SK-N-SH (cell line): ENCODE results near the gene MAPK10. TPM values are rescaled to one million over a fixed set of nuclear protein-coding genes. Genes with fewer than 3 reads are reported as not detected.

Experiments used
- CTCF ChIA-PET: fragments of 300-600, 350-600 bp; formaldehyde crosslinking; extraction: SDS; loops from one replicate; lab custom pipeline; 2021; lab: Yijun Ruan, JAX
- POLR2A ChIA-PET: fragments of 350-600 bp; sonication (Branson Sonifier 250); formaldehyde crosslinking; extraction: SDS; loops from one replicate; lab custom pipeline; 2020; ENCODE audit warnings: antibody characterized with exemption, inconsistent platforms; lab: Yijun Ruan, JAX
- DNase-seq: peaks from one replicate; pipeline ENCODE4 v3.0.0; 2012
- H2AFZ ChIP-seq: fragments of 200-600 bp; sonication (generic); 2 replicates; pipeline ENCODE4 v1.8.1; 2016; ENCODE audit warnings: antibody characterized with exemption, mild to moderate bottlenecking, low read depth
- H3F3A ChIP-seq: fragments of 200-600 bp; sonication (generic); replicated peaks from 2 replicates; pipeline ENCODE3; 2016; ENCODE audit warnings: antibody characterized with exemption, mild to moderate bottlenecking; ENCODE audit not compliant: insufficient read depth
- H3K27ac ChIP-seq, 2 experiments: fragments of 200-500 bp in 1 of 2; fragments of 200-600 bp in 1 of 2; sonication (Bioruptor generic) in 1 of 2; sonication (generic), shearing (Covaris generic) in 1 of 2; 2 replicates each; pipeline versions ENCODE4 v1.5.1 to v1.6.1; 2014 to 2016; ENCODE audit warnings: low read depth in 2 of 2, inconsistent platforms in 1 of 2, low read length in 1 of 2, mild to moderate bottlenecking in 1 of 2, mixed read lengths in 1 of 2
- H3K27me3 ChIP-seq: fragments of 200-600 bp; sonication (generic), shearing (Covaris generic); 2 replicates; pipeline ENCODE4 v1.6.1; 2016; ENCODE audit warnings: mixed run types; ENCODE audit not compliant: insufficient read depth
- H3K36me3 ChIP-seq, 2 experiments: fragments of 200-500 bp in 1 of 2; fragments of 200-600 bp in 1 of 2; sonication (Bioruptor generic) in 1 of 2; sonication (generic) in 1 of 2; replicated peaks in 1 of 2; 2 replicates each; pipeline versions ENCODE3 to v1.5.1; 2014 to 2016; ENCODE audit warnings: low read length in 1 of 2, mild to moderate bottlenecking in 1 of 2; ENCODE audit not compliant: insufficient read depth in 2 of 2, control insufficient read depth in 1 of 2
- H3K4me1 ChIP-seq, 2 experiments: fragments of 200-500 bp in 1 of 2; fragments of 200-600 bp in 1 of 2; sonication (Bioruptor generic) in 1 of 2; sonication (generic), shearing (Covaris generic) in 1 of 2; 2 replicates each; pipeline versions ENCODE4 v1.5.1 to v1.6.1; 2014 to 2016; ENCODE audit warnings: low read depth in 1 of 2, low read length in 1 of 2, mixed run types in 1 of 2; ENCODE audit not compliant: insufficient read depth in 2 of 2, control insufficient read depth in 1 of 2
- H3K4me2 ChIP-seq: fragments of 200-600 bp; sonication (generic), shearing (Covaris generic); 2 replicates; pipeline ENCODE4 v1.6.1; 2017; ENCODE audit warnings: mixed run types
- H3K4me3 ChIP-seq, 2 experiments: fragments of 200-500 bp in 1 of 2; fragments of 200-600 bp in 1 of 2; sonication (Bioruptor generic) in 1 of 2; sonication (generic), shearing (Covaris generic) in 1 of 2; 2 replicates each; pipeline versions ENCODE4 v1.5.1 to v1.8.1; 2014 to 2016; ENCODE audit warnings: low read depth in 2 of 2, inconsistent platforms in 1 of 2, low read length in 1 of 2, mild to moderate bottlenecking in 1 of 2, mixed read lengths in 1 of 2, moderate library complexity in 1 of 2
- H3K79me2 ChIP-seq: fragments of 200-600 bp; sonication (generic); 2 replicates; pipeline ENCODE4 v1.8.1; 2017; ENCODE audit warnings: mild to moderate bottlenecking; ENCODE audit not compliant: insufficient read depth
- H3K9ac ChIP-seq: fragments of 200-600 bp; sonication (generic); 2 replicates; pipeline ENCODE4 v1.6.1; 2017; ENCODE audit warnings: mixed run types
- H3K9me2 ChIP-seq: fragments of 200-600 bp; sonication (generic); 2 replicates; pipeline ENCODE4 v1.6.1; 2017; ENCODE audit warnings: mixed run types
- H3K9me3 ChIP-seq: fragments of 200-600 bp; sonication (generic); 2 replicates; pipeline ENCODE4 v1.6.1; 2017; ENCODE audit warnings: mixed run types, mild to moderate bottlenecking, moderate library complexity
- H4K20me1 ChIP-seq: fragments of 200-600 bp; sonication (generic); 2 replicates; pipeline ENCODE4 v1.6.1; 2017; ENCODE audit warnings: mild to moderate bottlenecking, mixed run types; ENCODE audit not compliant: insufficient read depth
- CHD2 ChIP-seq: fragments of 150-350 bp; IDR thresholded peaks from 2 replicates; pipeline ENCODE4 v1.6.1; 2018; ENCODE audit warnings: low read length; ENCODE audit not compliant: partially characterized antibody
- ELF1 ChIP-seq: IDR thresholded peaks from 2 replicates; pipeline ENCODE4 v1.4.0; 2012
- EP300 ChIP-seq, 2 experiments: IDR thresholded peaks; 2 replicates each; pipeline versions ENCODE4 v1.4.0 to v1.6.1; 2012; ENCODE audit warnings: borderline replicate concordance in 1 of 2, low read depth in 1 of 2, low read length in 1 of 2
- EZH2phosphoT487 ChIP-seq: fragments of 200-600 bp; sonication (generic); IDR thresholded peaks from 2 replicates; pipeline ENCODE4 v1.6.1; 2017; ENCODE audit warnings: low read depth, mixed run types, mild to moderate bottlenecking, antibody characterized with exemption, moderate library complexity, borderline replicate concordance
- FOSL2 ChIP-seq: IDR thresholded peaks from 2 replicates; pipeline ENCODE4 v1.4.0; 2012; ENCODE audit warnings: low read depth, mild to moderate bottlenecking, moderate library complexity, borderline replicate concordance
- FOXM1 ChIP-seq: IDR thresholded peaks from 2 replicates; pipeline ENCODE4 v1.4.0; 2012; ENCODE audit warnings: low read depth, mild to moderate bottlenecking
- GABPA ChIP-seq: IDR thresholded peaks from 2 replicates; pipeline ENCODE4 v1.4.0; 2012; ENCODE audit warnings: low read depth, mild to moderate bottlenecking
- JUND ChIP-seq: IDR thresholded peaks from 2 replicates; pipeline ENCODE4 v1.4.0; 2012
- NFIC ChIP-seq: IDR thresholded peaks from 2 replicates; pipeline ENCODE4 v1.4.0; 2012; ENCODE audit warnings: borderline replicate concordance
- PBX3 ChIP-seq: IDR thresholded peaks from 2 replicates; pipeline ENCODE4; 2012
- RAD21 ChIP-seq: IDR thresholded peaks from 2 replicates; pipeline ENCODE4 v1.6.1; 2012; ENCODE audit warnings: mild to moderate bottlenecking, low read length
- REST ChIP-seq: IDR thresholded peaks from 2 replicates; pipeline ENCODE4 v1.6.1; 2012; ENCODE audit warnings: mild to moderate bottlenecking, low read depth, low read length, moderate library complexity
- TCF12 ChIP-seq: IDR thresholded peaks from 2 replicates; pipeline ENCODE4 v1.4.0; 2012
- YY1 ChIP-seq: IDR thresholded peaks from 2 replicates; pipeline ENCODE4 v1.4.0; 2012; ENCODE audit warnings: low read depth, mild to moderate bottlenecking
- ZBTB33 ChIP-seq: IDR thresholded peaks from 2 replicates; pipeline ENCODE4 v1.4.0; 2012; ENCODE audit warnings: low read depth, borderline replicate concordance
- WGBS: methylation state at CpG from one replicate; pipeline ENCODE4 v1.1.6; 2017; ENCODE audit warnings: low lambda C conversion rate; 5-methylcytosine and 5-hydroxymethylcytosine counted together
- polyA plus RNA-seq, 3 experiments: library from polyadenylated mRNA; depleted of rRNA; stranded (reverse); fragments of >200 nt; gene quantifications; 2 replicates each; pipeline ENCODE4 v1.2.3, GENCODE V29; 2012

Gene MAPK10
- polyA plus RNA-seq, 1 of the 3 experiments (the other 2 are of a cell fraction) = 8.1 TPM

GRCh38 chr4:86013621-86014020 lies 346.2 kb downstream of the MAPK10 start:
- no peak overlapping the region for H3K4me2 ChIP-seq

GRCh38 chr4:86011117-86011516 lies 348.7 kb downstream of the MAPK10 start:
- no peak for DNase-seq

More at GRCh38 chr4:86013621-86014020, 346.2 kb downstream of the MAPK10 start:
- H3K9ac ChIP-seq = no peak overlapping the region
- no peak overlapping the region for H3K4me3 ChIP-seq
- no peaks in the 10 kb centered on the region for H4K20me1 ChIP-seq
- no peaks in the 10 kb centered on the region for H3K9me3 ChIP-seq
- H3K27ac ChIP-seq = no peak overlapping the region
- no peak for TF ChIP-seq FOXM1
- TF ChIP-seq JUND = peak; percentile 46
- peak; percentile 25; the same call in 1 of the 2 replicates for TF ChIP-seq FOSL2
- peaks cover 6% of the 10 kb centered on the region for H3F3A ChIP-seq
- no peaks in the 10 kb centered on the region for H3K79me2 ChIP-seq
- no peaks in the 10 kb centered on the region for H3K27me3 ChIP-seq
- ChIA-PET POLR2A (no interaction called here), CTCF (interaction anchor here (0.6 to 1.5 kb wide), 2 partner anchors 10 to 1899 kb away, joined by 3 to 4 read pairs; no protein-coding TSS in a partner anchor)
- no peak for DNase-seq
- H3K4me1 ChIP-seq = no peaks in the 10 kb centered on the region; a peak in 3 of 4 replicates
- WGBS = 53% methylated on average over 4 of the region's 4 CpGs
- H3K9me2 ChIP-seq = no peaks in the 10 kb centered on the region
- no peak overlapping the region for H2AFZ ChIP-seq
- H3K36me3 ChIP-seq = no peaks in the 10 kb centered on the region

GRCh38 chr4:86007042-86007441 lies 352.8 kb downstream of the MAPK10 start:
- 83% methylated on average over 6 of the region's 6 CpGs for WGBS
- Histone ChIP-seq H3K27me3 (no peaks in the 10 kb centered on the region), H4K20me1 (no peaks in the 10 kb centered on the region), H3K9me2 (no peaks in the 10 kb centered on the region), H3K27ac (no peak overlapping the region), H3K4me3 (no peak overlapping the region), H3K36me3 (no peaks in the 10 kb centered on the region), H3K9ac (no peak overlapping the region), H2AFZ (no peak overlapping the region), H3K79me2 (no peaks in the 10 kb centered on the region), H3K4me2 (no peak overlapping the region), H3K9me3 (no peaks in the 10 kb centered on the region), H3K4me1 (no peaks in the 10 kb centered on the region), H3F3A (peaks cover 6% of the 10 kb centered on the region)
- DNase-seq = no peak
- ChIA-PET CTCF (interaction anchor here (1.3 kb wide), 1 partner anchor 210 kb away, joined by 3 read pairs; no protein-coding TSS in a partner anchor), POLR2A (no interaction called here)
- no peak for TF ChIP-seq FOXM1
- no peak for TF ChIP-seq ZBTB33
- TF ChIP-seq NFIC = no peak
- TF ChIP-seq YY1 = no peak
- TF ChIP-seq FOSL2 = no peak
- TF ChIP-seq REST = no peak
- no peak for TF ChIP-seq ELF1
- no peak for TF ChIP-seq RAD21
- no peak for TF ChIP-seq EZH2phosphoT487
- TF ChIP-seq GABPA = no peak
- no peak for TF ChIP-seq CHD2

More at GRCh38 chr4:86011117-86011516, 348.7 kb downstream of the MAPK10 start:
- no peaks in the 10 kb centered on the region; a peak in 2 of 4 replicates for H3K4me1 ChIP-seq
- CTCF ChIA-PET = no interaction called here
- H3K9me3 ChIP-seq = no peaks in the 10 kb centered on the region
- POLR2A ChIA-PET = no interaction called here
- no peaks in the 10 kb centered on the region for H3K9me2 ChIP-seq
- no peak overlapping the region for H2AFZ ChIP-seq
- no peaks in the 10 kb centered on the region for H3K79me2 ChIP-seq
- no peak overlapping the region for H3K4me2 ChIP-seq
- no peak overlapping the region for H3K4me3 ChIP-seq
- H3K9ac ChIP-seq = no peak overlapping the region
- H4K20me1 ChIP-seq = no peaks in the 10 kb centered on the region
- TF ChIP-seq EP300 (IDR thresholded peaks at IDR 0.05; ENCODE audit: borderline replicate concordance in 1 of 2, low read depth in 1 of 2, low read length in 1 of 2) = no peak
- peak; percentile 64 for TF ChIP-seq PBX3
- peak; percentile 34; the same call in 1 of the 2 replicates for TF ChIP-seq TCF12
- 0 out of 2 replicates have a peak, but pooled peaks have one; percentile 59 for TF ChIP-seq NFIC
- no peaks in the 10 kb centered on the region for H3K27me3 ChIP-seq
- H3K27ac ChIP-seq = no peak overlapping the region
- H3K36me3 ChIP-seq = no peaks in the 10 kb centered on the region
- peaks cover 6% of the 10 kb centered on the region for H3F3A ChIP-seq
- WGBS = 91% methylated on average over 1 of the region's 1 CpG
